ENCODE results near the gene MICA. TPM values are rescaled to one million over a fixed set of nuclear protein-coding genes. Genes with fewer than 3 reads are reported as not detected.

MICA gene
- total and polyA plus RNA-seq, 9 of the 15 experiments (the other 6 are each of a cell fraction or from before 2014, with no cell fraction given) = 11.8 to 24.6 (median 16.7) TPM

GRCh38 chr6:31462964-31463870 lies 59.8 kb downstream of the MICA start:
- H3K4me1 ChIP-seq (replicated peaks in 1 of 2; ENCODE audit: control insufficient read depth in 2 of 2, insufficient read depth in 2 of 2, low read length in 2 of 2) = peaks cover 0 to 6% of the 10 kb centered on the region in 2 experiments; a peak in 3 of 5 replicates
- BruUV-seq (replicated peaks) = no TSS peak
- intact Hi-C loops (cut with micrococcal nuclease) (no loop called here), in situ Hi-C loops (cut with MboI) (no loop called here)
- ATAC-seq = peak; percentile 99
- no peaks in the 10 kb centered on the region for H3K9me3 ChIP-seq (replicated peaks; ENCODE audit: control insufficient read depth, insufficient read depth, low read depth, low read length)
- H3K27me3 ChIP-seq (ENCODE audit: control insufficient read depth in 2 of 2, insufficient read depth in 2 of 2, low read length in 2 of 2) = peaks cover 29 to 47% of the 10 kb centered on the region in 2 experiments; a peak in 4 of 5 replicates
- POLR2A ChIA-PET = interaction anchor here (0.5 to 1.3 kb wide), 7 partner anchors 11 to 446 kb away, joined by 3 to 5 read pairs (median 4); no protein-coding TSS in a partner anchor
- 3% methylated on average over 29 of the region's 29 CpGs for WGBS (ENCODE audit: insufficient coverage, low coverage, missing lambda C conversion rate)
- H3K27ac ChIP-seq (ENCODE audit: extremely low read depth, low read depth, low read length) = no peak overlapping the region
- H2AFZ ChIP-seq (ENCODE audit: low read depth, low read length) = peak overlapping the region; percentile 58; the same call in 1 of the 2 replicates
- peak; percentile 83 for FAIRE-seq
- no peaks in the 10 kb centered on the region for H3K9me1 ChIP-seq (ENCODE audit: control insufficient read depth, insufficient read depth, low read length)
- no peak overlapping the region for H3K4me3 ChIP-seq
- no peak for TF ChIP-seq PCBP2 (IDR thresholded peaks at IDR 0.05; ENCODE audit: low read depth, low read length, poor library complexity, severe bottlenecking)
- no peak for TF ChIP-seq RAD51 (IDR thresholded peaks at IDR 0.05; ENCODE audit: borderline replicate concordance, low read depth)
- peak; percentile 85 for TF ChIP-seq NFYB (IDR thresholded peaks at IDR 0.05; ENCODE audit: extremely low read depth, insufficient read length)
- no peak for TF ChIP-seq ATF3 (IDR thresholded peaks at IDR 0.05)
- TF ChIP-seq ATF3 (CRISPR knock-in tag; conservative IDR thresholded peaks at IDR 0.05) = no peak
- no peak for TF ChIP-seq STAT5B (CRISPR knock-in tag; IDR thresholded peaks at IDR 0.05)
- no peak for TF ChIP-seq SMC3 (conservative IDR thresholded peaks at IDR 0.05; ENCODE audit: insufficient read depth, low read depth, low read length)
- 0 out of 2 replicates have a peak, but pooled peaks have one; percentile 4 for TF ChIP-seq BHLHE40 (IDR thresholded peaks at IDR 0.05; ENCODE audit: low read length)
- peak; percentile 86; the same call in 1 of the 2 replicates for TF ChIP-seq GTF2F1 (IDR thresholded peaks at IDR 0.05; ENCODE audit: low read depth, low read length)
- peak; percentile 85 for TF ChIP-seq CREB1 (IDR thresholded peaks at IDR 0.05)
- TF ChIP-seq CREB1 (CRISPR knock-in tag; IDR thresholded peaks at IDR 0.05) = peak; percentile 81
- peak; percentile 52 for TF ChIP-seq RBM25 (IDR thresholded peaks at IDR 0.05; ENCODE audit: low read depth, low read length, severe bottlenecking)
- 0 out of 2 replicates have a peak, but pooled peaks have one; percentile 22 for TF ChIP-seq ZBTB12 (CRISPR knock-in tag; IDR thresholded peaks at IDR 0.05)
- no peak for TF ChIP-seq ATF1 (CRISPR knock-in tag; IDR thresholded peaks at IDR 0.05)
- TF ChIP-seq ATF1 (tag; IDR thresholded peaks at IDR 0.05) = peak; percentile 92
- no peak for TF ChIP-seq ZNF76 (CRISPR knock-in tag; IDR thresholded peaks at IDR 0.05; ENCODE audit: borderline replicate concordance)
- no peak for TF ChIP-seq LEF1 (IDR thresholded peaks at IDR 0.05)
- peak; percentile 81 for TF ChIP-seq FOS (IDR thresholded peaks at IDR 0.05; ENCODE audit: extremely low read depth, insufficient read length)
- peak; percentile 98 for TF ChIP-seq RFX5 (IDR thresholded peaks at IDR 0.05; ENCODE audit: low read depth, low read length)
- peak; percentile 95 for TF ChIP-seq CREM (IDR thresholded peaks at IDR 0.05; ENCODE audit: low read depth)
- no peak overlapping the region for H3K9ac ChIP-seq (ENCODE audit: insufficient read depth in 1 of 2, low read depth in 2 of 2, low read length in 2 of 2)
- DNase-seq (ENCODE audit: extremely low read depth in 1 of 4, low spot score in 3 of 4) = peak; percentile 71 to 90 (median 86)
- CTCF ChIA-PET (ENCODE audit: low intra/inter-chr PET ratio) = interaction anchor here (0.5 kb wide), 1 partner anchor 18 kb away, joined by 6 read pairs; no protein-coding TSS in a partner anchor
- H4K20me1 ChIP-seq (replicated peaks; ENCODE audit: control insufficient read depth, insufficient read depth, low read length) = 0 out of 2 replicates have a peak, but pooled peaks cover 10% of the 10 kb centered on the region
- H3K36me3 ChIP-seq (ENCODE audit: control insufficient read depth, insufficient read depth, low read length) = no peaks in the 10 kb centered on the region
- H3K79me2 ChIP-seq (ENCODE audit: control insufficient read depth, insufficient read depth, low read length) = no peaks in the 10 kb centered on the region
- no peak overlapping the region for H3K4me2 ChIP-seq (ENCODE audit: insufficient read depth, low read length)
